Chondrocyte (in vitro differentiated cells): ENCODE data around the gene LRRC10B. TPM values are rescaled to one million over a fixed set of nuclear protein-coding genes. Genes with fewer than 3 reads are reported as not detected.

ENCODE experiments used
- DNase-seq: peaks from one replicate; pipeline ENCODE4 v3.0.0; 2021; ENCODE audit warnings: mixed read lengths, low spot score
- H3K27ac Mint-ChIP-seq: one replicate; pipeline ENCODE4 v1.8.0; 2021; ENCODE audit warnings: mild to moderate bottlenecking, moderate library complexity, mixed read lengths; ENCODE audit not compliant: unreplicated experiment
- H3K27me3 Mint-ChIP-seq: 2 replicates; pipeline ENCODE4 v1.8.0; 2021; ENCODE audit warnings: low read depth, mixed read lengths
- H3K36me3 Mint-ChIP-seq: 2 replicates; pipeline ENCODE4 v1.8.0; 2021; ENCODE audit warnings: low read depth, mixed read lengths
- H3K4me1 Mint-ChIP-seq: 2 replicates; pipeline ENCODE4 v1.8.0; 2021; ENCODE audit warnings: low read depth, mild to moderate bottlenecking, mixed read lengths
- H3K4me3 Mint-ChIP-seq: one replicate; pipeline ENCODE4 v1.8.0; 2021; ENCODE audit warnings: mild to moderate bottlenecking, moderate library complexity, mixed read lengths; ENCODE audit not compliant: unreplicated experiment
- H3K9me3 Mint-ChIP-seq: 2 replicates; pipeline ENCODE4 v1.8.0; 2021; ENCODE audit warnings: low read depth, mixed read lengths
- total RNA-seq: library from RNA; stranded (reverse); gene quantifications from 3 replicates; pipeline ENCODE4 v1.2.1, GENCODE V29; 2021
- TF ChIP-seq, protein P1 (sequence below): fragments of 200-600 bp; sonication (generic); IDR thresholded peaks from 2 replicates; pipeline ENCODE4 v1.5.0; 2021; ENCODE audit warnings: antibody characterized with exemption, mild to moderate bottlenecking, moderate library complexity

LRRC10B gene
- total RNA-seq, 1 donor from 2014 or later: 0.10 TPM

DNA sequence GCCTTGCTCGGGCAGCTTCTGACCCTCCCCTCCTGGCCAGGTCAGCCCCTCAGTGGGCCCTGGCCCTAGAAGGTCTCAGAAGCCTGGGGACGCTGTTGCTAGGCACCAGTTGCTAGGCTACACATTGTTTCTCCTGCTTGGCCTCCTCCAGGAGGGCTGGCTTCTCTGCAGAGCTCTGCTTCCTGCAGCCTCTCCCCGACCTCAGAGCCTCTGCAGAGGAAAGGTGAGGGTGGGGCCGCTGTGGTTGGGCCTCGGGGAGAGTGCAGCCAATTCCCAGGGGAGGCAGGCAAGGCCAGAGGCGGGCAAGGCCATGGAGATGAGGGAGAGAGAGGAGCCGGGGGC is 27.6 kb upstream of the LRRC10B start:
- Mint-ChIP-seq H3K4me1 (peaks cover 2% of the 10 kb centered on the region), H3K27ac (no peak overlapping the region), H3K36me3 (no peaks in the 10 kb centered on the region), H3K9me3 (no peaks in the 10 kb centered on the region), H3K27me3 (peaks cover 17% of the 10 kb centered on the region), H3K4me3 (no peak overlapping the region)
- DNase-seq: no peak
- TF ChIP-seq, protein P1, sequence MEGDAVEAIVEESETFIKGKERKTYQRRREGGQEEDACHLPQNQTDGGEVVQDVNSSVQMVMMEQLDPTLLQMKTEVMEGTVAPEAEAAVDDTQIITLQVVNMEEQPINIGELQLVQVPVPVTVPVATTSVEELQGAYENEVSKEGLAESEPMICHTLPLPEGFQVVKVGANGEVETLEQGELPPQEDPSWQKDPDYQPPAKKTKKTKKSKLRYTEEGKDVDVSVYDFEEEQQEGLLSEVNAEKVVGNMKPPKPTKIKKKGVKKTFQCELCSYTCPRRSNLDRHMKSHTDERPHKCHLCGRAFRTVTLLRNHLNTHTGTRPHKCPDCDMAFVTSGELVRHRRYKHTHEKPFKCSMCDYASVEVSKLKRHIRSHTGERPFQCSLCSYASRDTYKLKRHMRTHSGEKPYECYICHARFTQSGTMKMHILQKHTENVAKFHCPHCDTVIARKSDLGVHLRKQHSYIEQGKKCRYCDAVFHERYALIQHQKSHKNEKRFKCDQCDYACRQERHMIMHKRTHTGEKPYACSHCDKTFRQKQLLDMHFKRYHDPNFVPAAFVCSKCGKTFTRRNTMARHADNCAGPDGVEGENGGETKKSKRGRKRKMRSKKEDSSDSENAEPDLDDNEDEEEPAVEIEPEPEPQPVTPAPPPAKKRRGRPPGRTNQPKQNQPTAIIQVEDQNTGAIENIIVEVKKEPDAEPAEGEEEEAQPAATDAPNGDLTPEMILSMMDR: no peak

DNA sequence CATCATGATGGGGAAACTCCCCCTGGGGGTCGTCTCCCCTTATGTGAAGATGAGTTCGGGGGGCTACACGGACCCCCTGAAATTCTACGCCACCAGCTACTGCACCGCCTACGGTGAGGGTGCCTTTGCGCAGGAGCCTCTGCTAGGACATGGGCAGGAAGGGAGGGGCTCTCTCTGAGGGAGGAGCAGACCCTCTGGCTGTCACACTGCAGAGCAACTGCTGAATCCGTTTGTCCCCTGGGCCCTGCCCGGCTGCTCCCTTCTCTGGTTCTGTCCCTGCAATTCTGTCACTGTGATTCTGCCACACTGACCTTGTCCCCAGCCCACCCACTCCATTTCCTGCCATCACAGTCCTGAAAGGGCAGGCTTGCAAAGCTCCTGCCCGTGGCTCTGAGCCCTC is 26.7 kb upstream of the LRRC10B start:
- Mint-ChIP-seq H3K27me3 (peaks cover 17% of the 10 kb centered on the region), H3K9me3 (no peaks in the 10 kb centered on the region), H3K4me1 (peaks cover 2% of the 10 kb centered on the region), H3K27ac (no peak overlapping the region), H3K36me3 (peaks cover 3% of the 10 kb centered on the region), H3K4me3 (no peak overlapping the region)
- TF ChIP-seq, protein P1: no peak
- DNase-seq: no peak

DNA sequence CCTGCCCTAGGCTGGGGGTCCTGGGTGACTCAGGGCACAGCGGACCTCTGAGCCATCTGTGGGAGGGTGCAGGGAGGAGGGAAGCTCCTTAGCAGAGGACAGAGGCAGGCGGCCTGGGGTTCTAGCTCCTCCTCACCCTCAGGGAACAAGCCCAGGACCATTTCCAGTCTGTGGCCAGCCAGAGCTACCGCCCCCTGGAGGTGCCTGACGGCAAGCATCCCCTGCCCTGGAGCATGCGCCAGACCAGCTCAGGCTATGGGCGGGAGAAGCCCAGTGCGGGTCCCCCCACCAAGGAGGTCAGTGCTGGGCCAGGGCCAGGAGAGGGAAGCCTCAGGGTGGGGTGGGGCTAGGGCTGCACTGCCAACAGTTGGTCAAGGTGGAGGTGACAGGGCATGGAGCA is 26.0 kb upstream of the LRRC10B start:
- TF ChIP-seq, protein P1: peak; percentile 72
- DNase-seq: no peak
- no peaks in the 10 kb centered on the region for H3K4me1 Mint-ChIP-seq
- H3K27ac Mint-ChIP-seq: no peak overlapping the region
- no peaks in the 10 kb centered on the region for H3K9me3 Mint-ChIP-seq
- H3K36me3 Mint-ChIP-seq: peaks cover 5% of the 10 kb centered on the region
- no peak overlapping the region for H3K4me3 Mint-ChIP-seq
- peaks cover 17% of the 10 kb centered on the region for H3K27me3 Mint-ChIP-seq

DNA sequence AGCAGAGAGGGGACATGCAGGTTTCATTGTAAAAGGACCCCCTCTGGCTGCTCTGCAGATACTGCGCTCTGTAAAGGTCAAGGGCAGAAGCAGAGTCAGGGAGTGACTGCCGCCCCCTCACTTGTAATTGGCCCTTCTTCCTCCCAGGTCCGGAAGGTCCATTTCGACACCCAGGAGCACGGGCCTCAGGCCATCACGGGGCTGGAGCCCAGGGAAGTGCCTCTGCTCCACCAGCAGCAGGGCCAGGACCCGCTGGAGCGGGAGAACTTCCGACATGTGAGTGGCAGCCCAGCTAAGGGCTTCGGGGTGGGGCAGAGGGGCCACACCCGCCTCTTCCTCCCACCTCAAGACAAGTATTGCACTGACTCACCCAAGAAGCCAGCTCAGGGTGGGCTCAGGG is 24.0 kb upstream of the LRRC10B start:
- H3K4me3 Mint-ChIP-seq: no peak overlapping the region
- no peak for DNase-seq
- no peak overlapping the region for H3K27ac Mint-ChIP-seq
- peaks cover 5% of the 10 kb centered on the region for H3K36me3 Mint-ChIP-seq
- H3K4me1 Mint-ChIP-seq: peaks cover 12% of the 10 kb centered on the region
- TF ChIP-seq, protein P1: no peak
- H3K27me3 Mint-ChIP-seq: peaks cover 17% of the 10 kb centered on the region
- H3K9me3 Mint-ChIP-seq: no peaks in the 10 kb centered on the region

DNA sequence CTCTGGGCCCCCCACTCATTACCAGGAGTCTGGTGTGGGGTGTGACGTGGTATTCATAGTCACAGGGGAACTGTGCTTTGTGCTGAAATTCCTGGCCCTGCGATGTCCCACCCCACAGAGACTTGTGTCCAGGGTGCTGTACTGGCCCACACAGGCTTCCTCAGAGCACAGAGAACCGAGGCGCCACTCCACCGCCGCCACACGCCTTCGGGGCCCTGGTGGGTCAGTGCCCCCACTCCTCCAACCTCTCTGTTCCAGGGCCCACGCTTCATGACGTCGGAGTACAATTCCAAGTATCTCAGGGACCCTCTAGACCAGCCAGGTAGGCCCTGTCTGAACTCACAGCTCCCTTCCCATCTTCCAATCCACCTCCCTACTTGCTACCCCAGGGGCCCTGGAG is 23.5 kb upstream of the LRRC10B start:
- no peak overlapping the region for H3K4me3 Mint-ChIP-seq
- TF ChIP-seq, protein P1: no peak
- no peak for DNase-seq

More for the DNA sequence above, 23.5 kb upstream of the LRRC10B start:
- Mint-ChIP-seq H3K36me3 (peaks cover 5% of the 10 kb centered on the region), H3K27ac (no peak overlapping the region), H3K27me3 (peaks cover 17% of the 10 kb centered on the region), H3K9me3 (no peaks in the 10 kb centered on the region), H3K4me1 (peaks cover 18% of the 10 kb centered on the region)
